ENCODE data around the gene TMEM258.

TMEM258 gene

GRCh38 chr11:61775606-61776554 lies 16.5 kb downstream of the TMEM258 start:
- Histone ChIP-seq H2AFZ (ENCODE audit: low read length) (no peak overlapping the region), H2BK15ac (ENCODE audit: low read length) (peak overlapping the region; percentile 20), H2BK120ac (ENCODE audit: low read depth, low read length) (peak overlapping the region; percentile 31), H3K27ac (replicated peaks; ENCODE audit: low read length) (peak overlapping the region; percentile 17), H3K27me3 (ENCODE audit: control insufficient read depth in 3 of 3, insufficient read depth in 3 of 3, low read depth in 1 of 3, low read length in 3 of 3) (no peaks in the 10 kb centered on the region), H2BK5ac (ENCODE audit: low read length) (peak overlapping the region; percentile 82), H3K14ac (ENCODE audit: low read length) (no peak overlapping the region), H3K9me3 (replicated peaks in 1 of 2; ENCODE audit: control insufficient read depth in 2 of 2, insufficient read depth in 1 of 2, low read depth in 1 of 2, low read length in 2 of 2) (peaks cover 0 to 2% of the 10 kb centered on the region in 2 donors), H4K8ac (ENCODE audit: low read depth, low read length) (no peak overlapping the region), H3K4ac (ENCODE audit: low read length) (peak overlapping the region; percentile 53), H4K91ac (ENCODE audit: low read depth, low read length, poor library complexity) (peak overlapping the region; percentile 5), H2AK5ac (ENCODE audit: low read depth, low read length) (peak overlapping the region; percentile 94), H3K18ac (ENCODE audit: low read length) (peak overlapping the region; percentile 64), H3K36me3 (replicated peaks in 1 of 2; ENCODE audit: control insufficient read depth in 2 of 2, insufficient read depth in 2 of 2, low read length in 2 of 2) (peaks cover 0 to 17% of the 10 kb centered on the region in 2 donors), H2BK12ac (ENCODE audit: low read length) (peak overlapping the region; percentile 22), H3K4me3 (ENCODE audit: low read length in 2 of 2) (peak overlapping the region in 1 of 2 donors; percentile 36), H3K4me1 (ENCODE audit: control insufficient read depth in 2 of 2, insufficient read depth in 1 of 2, low read depth in 1 of 2, low read length in 2 of 2) (peaks cover 19 to 27% of the 10 kb centered on the region in 2 donors), H3K79me1 (ENCODE audit: low read depth, low read length) (peaks cover 3% of the 10 kb centered on the region), H3K4me2 (ENCODE audit: insufficient read depth, low read length, poor library complexity, severe bottlenecking) (no peak overlapping the region), H3K9ac (ENCODE audit: low read depth, low read length, poor library complexity) (peak overlapping the region; percentile 64), H3K23ac (ENCODE audit: low read depth, low read length, poor library complexity) (peak overlapping the region; percentile 65)
- 100% methylated on average over 2 of the region's 20 CpGs; no CpG with 5 or more reads in 1 of the 2 donors for WGBS, 2 donors (ENCODE audit: extremely low coverage in 2 of 2, insufficient read length in 2 of 2, insufficient replicate concordance in 1 of 2)
- no peak for DNase-seq (ENCODE audit: low spot score)

- Histone ChIP-seq H2BK5ac (ENCODE audit: low read length) (peak overlapping the region; percentile 82), H3K4me1 (ENCODE audit: control insufficient read depth in 2 of 2, insufficient read depth in 1 of 2, low read depth in 1 of 2, low read length in 2 of 2) (peaks cover 19 to 27% of the 10 kb centered on the region in 2 donors), H3K18ac (ENCODE audit: low read length) (peak overlapping the region; percentile 83), H3K27me3 (ENCODE audit: control insufficient read depth in 3 of 3, insufficient read depth in 3 of 3, low read depth in 1 of 3, low read length in 3 of 3) (no peaks in the 10 kb centered on the region), H2BK120ac (ENCODE audit: low read depth, low read length) (peak overlapping the region; percentile 31), H3K4me2 (ENCODE audit: insufficient read depth, low read length, poor library complexity, severe bottlenecking) (no peak overlapping the region), H2AFZ (ENCODE audit: low read length) (no peak overlapping the region), H3K14ac (ENCODE audit: low read length) (peak overlapping the region; percentile 38), H3K79me1 (ENCODE audit: low read depth, low read length) (peaks cover 3% of the 10 kb centered on the region), H4K8ac (ENCODE audit: low read depth, low read length) (no peak overlapping the region), H4K91ac (ENCODE audit: low read depth, low read length, poor library complexity) (no peak overlapping the region), H3K27ac (replicated peaks; ENCODE audit: low read length) (no peak overlapping the region), H2BK12ac (ENCODE audit: low read length) (no peak overlapping the region), H3K9ac (ENCODE audit: low read depth, low read length, poor library complexity) (peak overlapping the region; percentile 50), H2AK5ac (ENCODE audit: low read depth, low read length) (peak overlapping the region; percentile 94), H3K23ac (ENCODE audit: low read depth, low read length, poor library complexity) (peak overlapping the region; percentile 65), H2BK15ac (ENCODE audit: low read length) (no peak overlapping the region), H3K9me3 (replicated peaks in 1 of 2; ENCODE audit: control insufficient read depth in 2 of 2, insufficient read depth in 1 of 2, low read depth in 1 of 2, low read length in 2 of 2) (peaks cover 0 to 2% of the 10 kb centered on the region in 2 donors), H3K4ac (ENCODE audit: low read length) (peak overlapping the region; percentile 53), H3K4me3 (ENCODE audit: low read length in 2 of 2) (peak overlapping the region in 1 of 2 donors; percentile 36), H3K36me3 (replicated peaks in 1 of 2; ENCODE audit: control insufficient read depth in 2 of 2, insufficient read depth in 2 of 2, low read length in 2 of 2) (peaks cover 0 to 12% of the 10 kb centered on the region in 2 donors)
- no peak for DNase-seq (ENCODE audit: low spot score)
- WGBS, 2 donors (ENCODE audit: extremely low coverage in 2 of 2, insufficient read length in 2 of 2, insufficient replicate concordance in 1 of 2) = no CpG with 5 or more reads among the region's 6 CpGs
Observed at GRCh38 chr11:61775106-61775505, 17.3 kb downstream of the TMEM258 start.

GRCh38 chr11:61774411-61774810 lies 18.0 kb downstream of the TMEM258 start:
- no CpG with 5 or more reads among the region's 12 CpGs for WGBS, 2 donors (ENCODE audit: extremely low coverage in 2 of 2, insufficient read length in 2 of 2, insufficient replicate concordance in 1 of 2)
- Histone ChIP-seq H3K18ac (ENCODE audit: low read length) (peak overlapping the region; percentile 78), H2AFZ (ENCODE audit: low read length) (no peak overlapping the region), H2BK15ac (ENCODE audit: low read length) (no peak overlapping the region), H3K27me3 (ENCODE audit: control insufficient read depth in 3 of 3, insufficient read depth in 3 of 3, low read depth in 1 of 3, low read length in 3 of 3) (no peaks in the 10 kb centered on the region), H2BK12ac (ENCODE audit: low read length) (no peak overlapping the region), H4K8ac (ENCODE audit: low read depth, low read length) (no peak overlapping the region), H3K79me1 (ENCODE audit: low read depth, low read length) (peaks cover 3% of the 10 kb centered on the region), H3K4me3 (ENCODE audit: low read length in 2 of 2) (no peak overlapping the region), H3K4me2 (ENCODE audit: insufficient read depth, low read length, poor library complexity, severe bottlenecking) (no peak overlapping the region), H2AK5ac (ENCODE audit: low read depth, low read length) (peak overlapping the region; percentile 94), H2BK5ac (ENCODE audit: low read length) (peak overlapping the region; percentile 82), H3K9ac (ENCODE audit: low read depth, low read length, poor library complexity) (peak overlapping the region; percentile 24), H3K4ac (ENCODE audit: low read length) (peak overlapping the region; percentile 66), H3K36me3 (replicated peaks in 1 of 2; ENCODE audit: control insufficient read depth in 2 of 2, insufficient read depth in 2 of 2, low read length in 2 of 2) (peaks cover 0 to 5% of the 10 kb centered on the region in 2 donors), H3K27ac (replicated peaks; ENCODE audit: low read length) (no peak overlapping the region), H2BK120ac (ENCODE audit: low read depth, low read length) (no peak overlapping the region), H3K14ac (ENCODE audit: low read length) (peak overlapping the region; percentile 38), H3K23ac (ENCODE audit: low read depth, low read length, poor library complexity) (no peak overlapping the region), H3K4me1 (ENCODE audit: control insufficient read depth in 2 of 2, insufficient read depth in 1 of 2, low read depth in 1 of 2, low read length in 2 of 2) (peaks cover 25 to 29% of the 10 kb centered on the region in 2 donors), H3K9me3 (replicated peaks in 1 of 2; ENCODE audit: control insufficient read depth in 2 of 2, insufficient read depth in 1 of 2, low read depth in 1 of 2, low read length in 2 of 2) (peaks cover 0 to 2% of the 10 kb centered on the region in 2 donors), H4K91ac (ENCODE audit: low read depth, low read length, poor library complexity) (no peak overlapping the region)
- DNase-seq (ENCODE audit: low spot score) = no peak

GRCh38 chr11:61773809-61774208 lies 18.6 kb downstream of the TMEM258 start:
- H3K4ac ChIP-seq (ENCODE audit: low read length) = no peak overlapping the region
- H2AFZ ChIP-seq (ENCODE audit: low read length) = no peak overlapping the region
- H2BK120ac ChIP-seq (ENCODE audit: low read depth, low read length) = no peak overlapping the region
- DNase-seq (ENCODE audit: low spot score) = no peak
- H3K79me1 ChIP-seq (ENCODE audit: low read depth, low read length) = peaks cover 3% of the 10 kb centered on the region
- peaks cover 0 to 5% of the 10 kb centered on the region in 2 donors for H3K36me3 ChIP-seq (replicated peaks in 1 of 2; ENCODE audit: control insufficient read depth in 2 of 2, insufficient read depth in 2 of 2, low read length in 2 of 2)
- H2BK5ac ChIP-seq (ENCODE audit: low read length) = no peak overlapping the region
- H3K27me3 ChIP-seq (ENCODE audit: control insufficient read depth in 3 of 3, insufficient read depth in 3 of 3, low read depth in 1 of 3, low read length in 3 of 3) = no peaks in the 10 kb centered on the region
- peak overlapping the region; percentile 64 for H3K18ac ChIP-seq (ENCODE audit: low read length)
- peaks cover 31 to 32% of the 10 kb centered on the region in 2 donors for H3K4me1 ChIP-seq (ENCODE audit: control insufficient read depth in 2 of 2, insufficient read depth in 1 of 2, low read depth in 1 of 2, low read length in 2 of 2)
- no CpG with 5 or more reads among the region's 18 CpGs for WGBS, 2 donors (ENCODE audit: extremely low coverage in 2 of 2, insufficient read length in 2 of 2, insufficient replicate concordance in 1 of 2)
- no peak overlapping the region for H3K4me2 ChIP-seq (ENCODE audit: insufficient read depth, low read length, poor library complexity, severe bottlenecking)
- H2BK15ac ChIP-seq (ENCODE audit: low read length) = no peak overlapping the region
- no peak overlapping the region for H3K27ac ChIP-seq (replicated peaks; ENCODE audit: low read length)
- H2BK12ac ChIP-seq (ENCODE audit: low read length) = no peak overlapping the region
- H4K8ac ChIP-seq (ENCODE audit: low read depth, low read length) = no peak overlapping the region
- H3K9me3 ChIP-seq (replicated peaks in 1 of 2; ENCODE audit: control insufficient read depth in 2 of 2, insufficient read depth in 1 of 2, low read depth in 1 of 2, low read length in 2 of 2) = peaks cover 0 to 2% of the 10 kb centered on the region in 2 donors
- H2AK5ac ChIP-seq (ENCODE audit: low read depth, low read length) = peak overlapping the region; percentile 75
- no peak overlapping the region for H3K14ac ChIP-seq (ENCODE audit: low read length)
- no peak overlapping the region for H3K4me3 ChIP-seq (ENCODE audit: low read length in 2 of 2)
- no peak overlapping the region for H4K91ac ChIP-seq (ENCODE audit: low read depth, low read length, poor library complexity)
- no peak overlapping the region for H3K9ac ChIP-seq (ENCODE audit: low read depth, low read length, poor library complexity)
- H3K23ac ChIP-seq (ENCODE audit: low read depth, low read length, poor library complexity) = no peak overlapping the region

Data from neuronal stem cell (in vitro differentiated cells).